GM08714 (cell line): ENCODE measurements around the gene CDON.

Experiments
- H3K4me3 ChIP-seq: fragments of 200-500 bp; sonication (Bioruptor generic); 2 replicates; pipeline ENCODE4 v1.5.1; 2014; ENCODE audit warnings: mild to moderate bottlenecking, low read length, inconsistent platforms
- ZNF274 ChIP-seq: IDR thresholded peaks from 2 replicates; pipeline ENCODE4 v1.6.1; 2012; ENCODE audit warnings: mild to moderate bottlenecking, low read depth, low read length

CDON gene

GRCh38 chr11:125945797-125946520, 116.7 kb downstream of the CDON start, which contains the start of gene VSIG10L2:
VSIG10L2 (plus strand) TSS chr11:125946044; CDS start chr11:125946056, 12 bp downstream.
- no peak for TF ChIP-seq ZNF274
- no peak within 1 kb of the TSS for H3K4me3 ChIP-seq

GRCh38 chr11:125945011-125945796, 117.5 kb downstream of the CDON start:
- TF ChIP-seq ZNF274: no peak
- H3K4me3 ChIP-seq: no peak overlapping the region

GRCh38 chr11:125944350-125945010, 118.2 kb downstream of the CDON start:
- TF ChIP-seq ZNF274: no peak
- H3K4me3 ChIP-seq: no peak overlapping the region

- H3K4me3 ChIP-seq: no peak overlapping the region
- no peak for TF ChIP-seq ZNF274
Measured at GRCh38 chr11:125943661-125944349, 118.9 kb downstream of the CDON start.

- H3K4me3 ChIP-seq: no peak overlapping the region
- TF ChIP-seq ZNF274: no peak
Measured at GRCh38 chr11:125942771-125943428, 119.8 kb downstream of the CDON start.

- no peak overlapping the region for H3K4me3 ChIP-seq
- TF ChIP-seq ZNF274: no peak
Measured at GRCh38 chr11:125941619-125942611, 120.8 kb downstream of the CDON start.

- TF ChIP-seq ZNF274: no peak
- H3K4me3 ChIP-seq: no peak overlapping the region
Measured at GRCh38 chr11:125941267-125941618, 121.4 kb downstream of the CDON start.

GRCh38 chr11:125940145-125940544, 122.5 kb downstream of the CDON start:
- TF ChIP-seq ZNF274: no peak

GRCh38 chr11:125939081-125939521, 123.6 kb downstream of the CDON start:
- TF ChIP-seq ZNF274: no peak
- H3K4me3 ChIP-seq: no peak overlapping the region

More at GRCh38 chr11:125940145-125940544, 122.5 kb downstream of the CDON start:
- H3K4me3 ChIP-seq: no peak overlapping the region

GRCh38 chr11:125938418-125938817, 124.2 kb downstream of the CDON start:
- H3K4me3 ChIP-seq: no peak overlapping the region
- no peak for TF ChIP-seq ZNF274

- TF ChIP-seq ZNF274: no peak
- H3K4me3 ChIP-seq: no peak overlapping the region
Measured at GRCh38 chr11:125935618-125936199, 127.0 kb downstream of the CDON start.

- no peak for TF ChIP-seq ZNF274
- no peak overlapping the region for H3K4me3 ChIP-seq
Measured at GRCh38 chr11:125935056-125935455, 127.6 kb downstream of the CDON start.
